SU-DHL-6 (cell line): Measurements from ENCODE around the gene NUDT19.

Source experiments
- H2AFZ ChIP-seq: fragments of 200-600 bp; sonication (generic); 2 replicates; pipeline ENCODE4 v1.6.1; 2014; ENCODE audit warnings: low read depth, mild to moderate bottlenecking, moderate library complexity, mixed read lengths, antibody characterized with exemption, low read length; ENCODE audit not compliant: severe bottlenecking
- H3F3A ChIP-seq: fragments of 200-600 bp; shearing (Covaris generic); 2 replicates; pipeline ENCODE4 v1.6.0; 2016; ENCODE audit warnings: antibody characterized with exemption, mild to moderate bottlenecking; ENCODE audit not compliant: insufficient read depth
- H3K27ac ChIP-seq: fragments of 200-600 bp; sonication (generic); 2 replicates; pipeline ENCODE4 v1.5.1; 2016; ENCODE audit warnings: low read depth, mild to moderate bottlenecking, low read length, moderate library complexity, mixed read lengths
- H3K27me3 ChIP-seq: fragments of 200-600 bp; sonication (generic), shearing (Covaris generic); 2 replicates; pipeline ENCODE4 v1.6.0; 2014; ENCODE audit warnings: mild to moderate bottlenecking, low read length
- H3K36me3 ChIP-seq: fragments of 200-600 bp; sonication (generic); 2 replicates; pipeline ENCODE4 v1.6.1; 2014; ENCODE audit warnings: mild to moderate bottlenecking, low read length, mixed read lengths
- H3K4me2 ChIP-seq: fragments of 300-600, 200-600 bp; shearing (Covaris generic), sonication (generic); 2 replicates; pipeline ENCODE4 v1.6.0; 2014; ENCODE audit warnings: low read length, low read depth, mild to moderate bottlenecking; ENCODE audit not compliant: poor library complexity, severe bottlenecking
- H3K4me3 ChIP-seq: fragments of 200-600 bp; sonication (generic); 2 replicates; pipeline ENCODE4 v1.5.1; 2014; ENCODE audit warnings: antibody characterized with exemption, low read length, mild to moderate bottlenecking, mixed read lengths; ENCODE audit not compliant: insufficient read depth, poor library complexity, severe bottlenecking
- H3K79me2 ChIP-seq: fragments of 200-600 bp; sonication (generic); 2 replicates; pipeline ENCODE4 v1.6.1; 2014; ENCODE audit warnings: mild to moderate bottlenecking, low read length, moderate library complexity; ENCODE audit not compliant: insufficient read depth
- H3K9ac ChIP-seq: fragments of 200-600 bp; sonication (generic); 2 replicates; pipeline ENCODE4 v1.7.0; 2014; ENCODE audit warnings: mild to moderate bottlenecking, low read length
- H3K9me2 ChIP-seq: fragments of 200-600 bp; sonication (generic); replicated peaks from 2 replicates; pipeline ENCODE4 v1.6.1; 2014; ENCODE audit warnings: low read length; ENCODE audit not compliant: insufficient read depth
- H3K9me3 ChIP-seq: fragments of 200-600 bp; sonication (generic); 2 replicates; pipeline ENCODE4 v1.6.1; 2014; ENCODE audit warnings: low read length, mixed read lengths; ENCODE audit not compliant: insufficient read depth
- H4K20me1 ChIP-seq: fragments of 200-600 bp; sonication (generic); 2 replicates; pipeline ENCODE4 v1.6.1; 2014; ENCODE audit warnings: low read depth, mild to moderate bottlenecking, antibody characterized with exemption, low read length, moderate library complexity, mixed read lengths
- EZH2phosphoT487 ChIP-seq: fragments of 200-600 bp; sonication (generic), shearing (Covaris generic); conservative IDR thresholded peaks from 2 replicates; pipeline ENCODE4 v1.6.1; 2018; ENCODE audit warnings: mild to moderate bottlenecking, antibody characterized with exemption, low read length, moderate library complexity, mixed read lengths
- TF ChIP-seq, protein P1 (sequence below): fragments of 200-600 bp; sonication (generic); IDR thresholded peaks from one replicate; pipeline ENCODE4 v1.5.1; 2017; ENCODE audit warnings: antibody characterized with exemption, mild to moderate bottlenecking, low read length, moderate library complexity; ENCODE audit not compliant: insufficient read depth, poor library complexity, severe bottlenecking

Gene NUDT19

GRCh38 chr19:32691291-32691951 is at the start of gene NUDT19:
NUDT19 (plus strand) TSS chr19:32691821; CDS start chr19:32691961, 140 bp downstream.
- H3K9ac ChIP-seq: peak within 1 kb of the TSS; percentile 78
- no peak for TF ChIP-seq EZH2phosphoT487
- TF ChIP-seq, protein P1, sequence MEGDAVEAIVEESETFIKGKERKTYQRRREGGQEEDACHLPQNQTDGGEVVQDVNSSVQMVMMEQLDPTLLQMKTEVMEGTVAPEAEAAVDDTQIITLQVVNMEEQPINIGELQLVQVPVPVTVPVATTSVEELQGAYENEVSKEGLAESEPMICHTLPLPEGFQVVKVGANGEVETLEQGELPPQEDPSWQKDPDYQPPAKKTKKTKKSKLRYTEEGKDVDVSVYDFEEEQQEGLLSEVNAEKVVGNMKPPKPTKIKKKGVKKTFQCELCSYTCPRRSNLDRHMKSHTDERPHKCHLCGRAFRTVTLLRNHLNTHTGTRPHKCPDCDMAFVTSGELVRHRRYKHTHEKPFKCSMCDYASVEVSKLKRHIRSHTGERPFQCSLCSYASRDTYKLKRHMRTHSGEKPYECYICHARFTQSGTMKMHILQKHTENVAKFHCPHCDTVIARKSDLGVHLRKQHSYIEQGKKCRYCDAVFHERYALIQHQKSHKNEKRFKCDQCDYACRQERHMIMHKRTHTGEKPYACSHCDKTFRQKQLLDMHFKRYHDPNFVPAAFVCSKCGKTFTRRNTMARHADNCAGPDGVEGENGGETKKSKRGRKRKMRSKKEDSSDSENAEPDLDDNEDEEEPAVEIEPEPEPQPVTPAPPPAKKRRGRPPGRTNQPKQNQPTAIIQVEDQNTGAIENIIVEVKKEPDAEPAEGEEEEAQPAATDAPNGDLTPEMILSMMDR: no peak
- no peaks in the 10 kb centered on the region for H3K36me3 ChIP-seq
- H3K79me2 ChIP-seq: peaks cover 31% of the 10 kb centered on the region
- no peaks in the 10 kb centered on the region for H3K9me2 ChIP-seq
- H3K4me3 ChIP-seq: peak within 1 kb of the TSS; percentile 49
- H3K4me2 ChIP-seq: peak within 1 kb of the TSS; percentile 60
- H3K9me3 ChIP-seq: no peaks in the 10 kb centered on the region
- peak within 1 kb of the TSS; percentile 12 for H3K27ac ChIP-seq
- H3K27me3 ChIP-seq: no peaks in the 10 kb centered on the region
- no peaks in the 10 kb centered on the region for H3F3A ChIP-seq
- peak within 1 kb of the TSS; percentile 66 for H2AFZ ChIP-seq
- no peaks in the 10 kb centered on the region for H4K20me1 ChIP-seq

- no peak for TF ChIP-seq EZH2phosphoT487
- TF ChIP-seq, protein P1: no peak
- no peaks in the 10 kb centered on the region for H3K9me2 ChIP-seq
- H3F3A ChIP-seq: no peaks in the 10 kb centered on the region
- H3K4me3 ChIP-seq: no peak overlapping the region
- no peaks in the 10 kb centered on the region for H3K27me3 ChIP-seq
- peaks cover 18% of the 10 kb centered on the region; the same call in 1 of the 2 replicates for H3K36me3 ChIP-seq
- H3K79me2 ChIP-seq: no peaks in the 10 kb centered on the region
- no peak overlapping the region for H3K4me2 ChIP-seq
- no peaks in the 10 kb centered on the region for H3K9me3 ChIP-seq
- no peak overlapping the region for H3K27ac ChIP-seq
- no peak overlapping the region for H3K9ac ChIP-seq
- H4K20me1 ChIP-seq: no peaks in the 10 kb centered on the region
- H2AFZ ChIP-seq: no peak overlapping the region
Observed at GRCh38 chr19:32642771-32643170, 48.9 kb upstream of the NUDT19 start.

DNA sequence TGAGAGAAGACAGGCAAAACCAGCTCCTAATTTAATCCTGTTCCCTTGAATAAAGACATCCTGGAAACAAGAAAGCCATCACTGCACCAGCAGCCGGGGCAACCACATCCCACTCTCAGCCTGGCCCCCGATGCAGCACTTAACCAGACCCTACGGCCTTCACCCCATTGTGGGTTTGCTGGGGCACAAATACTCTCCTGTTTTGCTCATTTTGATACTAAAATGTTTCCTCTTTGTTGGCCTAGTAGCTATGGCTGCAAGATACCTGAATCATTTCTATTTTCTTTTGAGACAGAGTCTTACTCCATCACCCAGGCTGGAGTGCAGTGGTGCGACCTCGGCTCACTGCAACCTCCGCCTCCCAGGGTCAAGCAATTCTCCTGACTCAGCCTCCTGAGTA is 45.1 kb upstream of the NUDT19 start:
- Histone ChIP-seq H3K4me2 (no peak overlapping the region), H3K9me2 (no peaks in the 10 kb centered on the region), H3K4me3 (no peak overlapping the region), H3K9ac (no peak overlapping the region), H3F3A (no peaks in the 10 kb centered on the region), H3K27ac (no peak overlapping the region), H2AFZ (no peak overlapping the region), H3K36me3 (peaks cover 13% of the 10 kb centered on the region; the same call in 1 of the 2 replicates), H3K9me3 (no peaks in the 10 kb centered on the region), H3K79me2 (no peaks in the 10 kb centered on the region), H3K27me3 (no peaks in the 10 kb centered on the region), H4K20me1 (no peaks in the 10 kb centered on the region)
- no peak for TF ChIP-seq EZH2phosphoT487
- TF ChIP-seq, protein P1: no peak
